Gastrocnemius medialis (tissue), 4 donors: ENCODE results near the gene GNAO1. TPM values are rescaled to one million over a fixed set of nuclear protein-coding genes. Genes with fewer than 3 reads are reported as not detected.
A peak's percentile ranks its signal among the peaks of the same experiment; 100 is the strongest.

ENCODE experiments used
- ATAC-seq, 2 donors: fragments of 150-250 bp; one replicate each; pipeline ENCODE4 v1.9.1; 2016
- DNase-seq, 2 donors: peaks; one replicate each; pipeline ENCODE4 v3.0.0-alpha.2; 2019
- H3K27ac ChIP-seq, 4 donors: fragments of 200-600 bp; sonication (generic); 1 replicate in 1 of 4; 2 replicates in 3 of 4; pipeline ENCODE4 v1.5.1; 2016 to 2018; ENCODE audit warnings: mild to moderate bottlenecking in 2 of 4, moderate library complexity in 1 of 4
- H3K27me3 ChIP-seq, 3 donors: fragments of 200-600 bp; sonication (generic) in 2 of 3; 1 replicate in 1 of 3; 2 replicates in 2 of 3; pipeline versions ENCODE4 v1.5.1 to v1.6.0; 2016 to 2019; ENCODE audit warnings: mild to moderate bottlenecking in 1 of 3, moderate library complexity in 1 of 3
- H3K36me3 ChIP-seq, 2 donors: fragments of 200-600 bp; sonication (generic) in 1 of 2; one replicate each; pipeline ENCODE4 v1.5.1; 2017 to 2018
- H3K4me1 ChIP-seq, 2 donors: fragments of 200-600 bp; sonication (generic) in 1 of 2; one replicate each; pipeline ENCODE4 v1.5.1; 2016 to 2017; ENCODE audit warnings: mild to moderate bottlenecking in 2 of 2
- H3K4me3 ChIP-seq, 4 donors: fragments of 200-600 bp; sonication (generic) in 3 of 4; 1 replicate in 1 of 4; 2 replicates in 3 of 4; pipeline ENCODE4 v1.5.1; 2016 to 2019; ENCODE audit warnings: mild to moderate bottlenecking in 2 of 4
- H3K9me3 ChIP-seq, 3 donors: fragments of 200-600 bp; sonication (generic) in 2 of 3; 1 replicate in 1 of 3; 2 replicates in 2 of 3; pipeline ENCODE4 v1.5.1; 2016 to 2019
- CTCF ChIP-seq, 5 experiments: fragments of 450-650 bp in 3 of 5; fragments of 200-600 bp in 2 of 5; sonication (generic) in 2 of 5; IDR thresholded peaks in 4 of 5; conservative IDR thresholded peaks in 1 of 5; 1 replicate in 4 of 5; 2 replicates in 1 of 5; pipeline ENCODE4 v1.5.1; 2016 to 2019; ENCODE audit warnings: antibody characterized with exemption in 5 of 5, mild to moderate bottlenecking in 3 of 5, moderate library complexity in 3 of 5
- POLR2A ChIP-seq, 2 donors: fragments of 450-650 bp; IDR thresholded peaks; one replicate each; pipeline ENCODE4 v1.6.1; 2017; ENCODE audit warnings: antibody characterized with exemption in 2 of 2, mild to moderate bottlenecking in 2 of 2, moderate library complexity in 2 of 2
- in situ Hi-C, 4 donors: fragments of 200-750 bp; cut with MboI; loops; one replicate each; pipeline versions ENCODE4 v1.15.0 to v1.8.0; 2017; ENCODE audit warnings: low sequenced_read_pairs in 4 of 4
- intact Hi-C: fragments of 100-400 bp; cut with DNase I; formaldehyde crosslinking; loops from one replicate; pipeline ENCODE4 v1.15.1; 2023; ENCODE audit warnings: low total_unique reads
- total RNA-seq, 4 donors: library from RNA; depleted of rRNA; stranded (reverse); fragments of >200 nt; gene quantifications; one replicate each; pipeline versions ENCODE4 v1.1.0 to v1.2.3, GENCODE V29; 2016

The GNAO1 gene
- total RNA-seq, 4 donors from 2014 or later = 0.25 to 2.0 (median 0.79) TPM

DNA sequence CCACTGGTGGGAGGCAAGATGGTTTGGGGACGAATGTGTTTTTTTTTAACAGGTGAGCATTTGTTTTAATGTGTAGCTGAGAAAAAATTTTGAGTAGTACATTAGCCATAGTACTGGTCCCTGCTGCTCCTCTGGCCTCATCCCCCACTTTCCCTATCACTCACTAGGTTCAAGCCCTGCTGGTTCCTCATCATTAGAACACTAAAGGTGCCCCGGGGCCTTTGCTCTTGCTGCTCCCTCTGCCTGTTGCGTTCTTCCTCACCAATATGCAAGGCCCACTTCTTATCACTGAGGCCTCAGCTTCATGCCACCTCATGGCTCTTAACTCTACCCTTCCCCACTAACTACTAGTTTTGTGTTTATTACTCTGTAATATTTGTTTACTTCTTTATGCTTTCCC lies 74.5 kb downstream of the GNAO1 start:
- no peaks in the 10 kb centered on the region for H3K9me3 ChIP-seq
- no peak overlapping the region for H3K27ac ChIP-seq
- in situ Hi-C loops = no loop called here
- intact Hi-C loops = no loop called here
- DNase-seq = no peak
- no peaks in the 10 kb centered on the region for H3K4me1 ChIP-seq
- ATAC-seq = no peak
- no peak overlapping the region for H3K4me3 ChIP-seq
- no peaks in the 10 kb centered on the region for H3K27me3 ChIP-seq
- no peaks in the 10 kb centered on the region for H3K36me3 ChIP-seq
- TF ChIP-seq POLR2A (IDR thresholded peaks at IDR 0.05) (no peak), CTCF (IDR thresholded peaks at IDR 0.05 in 4 of 5, conservative IDR thresholded peaks at IDR 0.05 in 1 of 5) (no peak)

- intact Hi-C loops = no loop called here
- Histone ChIP-seq H3K9me3 (no peaks in the 10 kb centered on the region), H3K36me3 (no peaks in the 10 kb centered on the region), H3K27ac (no peak overlapping the region), H3K4me1 (no peaks in the 10 kb centered on the region), H3K27me3 (no peaks in the 10 kb centered on the region), H3K4me3 (no peak overlapping the region)
- ATAC-seq = no peak
- no peak for DNase-seq
- no peak for TF ChIP-seq CTCF (IDR thresholded peaks at IDR 0.05 in 4 of 5, conservative IDR thresholded peaks at IDR 0.05 in 1 of 5)
- TF ChIP-seq POLR2A (IDR thresholded peaks at IDR 0.05) = no peak
- in situ Hi-C loops = no loop called here
Observed at GRCh38 chr16:56266641-56267607, 75.6 kb downstream of the GNAO1 start.

GRCh38 chr16:56267888-56268287 lies 76.6 kb downstream of the GNAO1 start:
- intact Hi-C loops = no loop called here
- H3K36me3 ChIP-seq = no peaks in the 10 kb centered on the region

DNA sequence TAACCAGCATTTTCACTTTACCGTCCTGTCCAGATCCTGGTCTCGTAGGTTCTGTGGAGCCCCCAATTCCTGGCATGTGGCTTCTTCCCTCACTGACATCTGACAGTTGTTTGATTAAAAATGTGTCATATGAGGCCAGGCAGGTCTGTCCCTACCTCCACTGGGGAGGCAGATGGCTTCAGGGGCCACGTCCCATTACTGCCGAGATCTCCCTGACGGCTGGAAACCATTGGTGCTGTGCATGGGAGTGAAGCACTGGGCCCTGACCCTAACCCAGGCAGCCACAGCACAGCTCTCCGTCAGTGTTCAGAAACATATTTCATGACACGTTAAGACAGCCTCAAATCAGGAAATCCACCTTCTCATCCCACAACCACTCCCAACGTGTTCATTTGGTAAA lies 77.5 kb downstream of the GNAO1 start:
- in situ Hi-C loops (no loop called here), intact Hi-C loops (no loop called here)
- no peaks in the 10 kb centered on the region for H3K9me3 ChIP-seq
- ATAC-seq (no peak), DNase-seq (no peak)
- peak overlapping the region in 1 of 4 donors; percentile 45 for H3K27ac ChIP-seq
- TF ChIP-seq CTCF (IDR thresholded peaks at IDR 0.05 in 4 of 5, conservative IDR thresholded peaks at IDR 0.05 in 1 of 5) (no peak), POLR2A (IDR thresholded peaks at IDR 0.05) (no peak)
- H3K4me3 ChIP-seq = no peak overlapping the region
- H3K27me3 ChIP-seq = no peaks in the 10 kb centered on the region
- H3K36me3 ChIP-seq = no peaks in the 10 kb centered on the region
- H3K4me1 ChIP-seq = no peaks in the 10 kb centered on the region

More at GRCh38 chr16:56267888-56268287, 76.6 kb downstream of the GNAO1 start:
- Histone ChIP-seq H3K9me3 (no peaks in the 10 kb centered on the region), H3K27me3 (no peaks in the 10 kb centered on the region), H3K4me3 (no peak overlapping the region), H3K4me1 (no peaks in the 10 kb centered on the region), H3K27ac (no peak overlapping the region)
- in situ Hi-C loops = no loop called here
- DNase-seq (no peak), ATAC-seq (no peak)
- no peak for TF ChIP-seq POLR2A (IDR thresholded peaks at IDR 0.05)
- TF ChIP-seq CTCF (IDR thresholded peaks at IDR 0.05 in 4 of 5, conservative IDR thresholded peaks at IDR 0.05 in 1 of 5) = no peak
